GM12878 (cell line): ENCODE measurements around the gene ERVFRD-1. TPM values are rescaled to one million over a fixed set of nuclear protein-coding genes. Genes with fewer than 3 reads are reported as not detected.

Experiments
- ATAC-seq: fragments of 200-7000 bp; cut with Tn5 transposase; 3 replicates; pipeline ENCODE4 v1.9.1; 2020; ENCODE audit warnings: mild to moderate bottlenecking, moderate library complexity
- BruUV-seq: library from RNA; stranded (reverse); fragments of 400-500 nt; replicated peaks from 2 replicates; lab custom pipeline; 2021; lab: Mats Ljungman, UMichigan
- CTCF ChIA-PET: fragments of 300-600 bp; sonication (Branson Sonifier 250); formaldehyde crosslinking; extraction: SDS; loops from one replicate; lab custom pipeline; 2021; ENCODE audit warnings: inconsistent platforms; lab: Yijun Ruan, JAX
- POLR2A ChIA-PET: fragments of 350-600 bp; formaldehyde crosslinking; extraction: SDS; loops from one replicate; lab custom pipeline; 2021; ENCODE audit warnings: inconsistent platforms; lab: Charles Lee
- RAD21 ChIA-PET: fragments of 300-600 bp; sonication (Branson Sonifier 250); formaldehyde crosslinking; loops from one replicate; lab custom pipeline; 2023; ENCODE audit warnings: antibody characterized with exemption; ENCODE audit not compliant: unreplicated experiment; lab: Charles Lee
- SMC1A ChIA-PET: fragments of 300-600 bp; sonication (Branson Sonifier 250); formaldehyde crosslinking; loops from one replicate; lab custom pipeline; 2023; ENCODE audit not compliant: unreplicated experiment, uncharacterized antibody; lab: Charles Lee
- DNase-seq: peaks from one replicate; pipeline ENCODE4 v3.0.0-alpha.2; 2011; ENCODE audit warnings: low read depth, low spot score
- FAIRE-seq: peaks from 3 replicates; lab custom pipeline; 2011; peaks lifted over from hg19 to GRCh38; lab: Jason Lieb, UNC
- H2AFZ ChIP-seq: 2 replicates; pipeline ENCODE4 v1.6.0; 2011; ENCODE audit warnings: low read depth, low read length, control low read depth; ENCODE audit not compliant: control insufficient read depth
- H3K27ac ChIP-seq: 2 replicates; pipeline ENCODE4 v1.5.1; 2011; ENCODE audit warnings: control low read depth; ENCODE audit not compliant: control insufficient read depth, insufficient read depth
- H3K27me3 ChIP-seq, 2 experiments: replicated peaks in 1 of 2; 2 replicates each; pipeline versions ENCODE4 v1.6.0 to v1.6.1; 2011; ENCODE audit warnings: low read length in 1 of 2; ENCODE audit not compliant: control insufficient read depth in 2 of 2, insufficient read depth in 2 of 2
- H3K36me3 ChIP-seq, 2 experiments: 2 replicates each; pipeline ENCODE4 v1.5.1; 2011; ENCODE audit warnings: low read length in 1 of 2; ENCODE audit not compliant: control insufficient read depth in 2 of 2, insufficient read depth in 2 of 2
- H3K4me1 ChIP-seq: 2 replicates; pipeline ENCODE4 v1.6.1; 2011; ENCODE audit warnings: mild to moderate bottlenecking, low read length, moderate library complexity, mixed read lengths; ENCODE audit not compliant: control insufficient read depth, insufficient read depth
- H3K4me2 ChIP-seq: 2 replicates; pipeline ENCODE4 v1.6.0; 2011; ENCODE audit warnings: control low read depth; ENCODE audit not compliant: control insufficient read depth, insufficient read depth
- H3K4me3 ChIP-seq: fragments of 200-600 bp; sonication (generic); 2 replicates; pipeline ENCODE4 v1.5.1; 2016
- H3K79me2 ChIP-seq: 2 replicates; pipeline ENCODE4 v1.6.0; 2011; ENCODE audit warnings: low read length; ENCODE audit not compliant: control insufficient read depth, insufficient read depth
- H3K9ac ChIP-seq: 2 replicates; pipeline ENCODE4 v1.8.0; 2011; ENCODE audit warnings: low read length, control low read depth, mixed read lengths; ENCODE audit not compliant: control insufficient read depth, insufficient read depth
- H3K9me3 ChIP-seq: replicated peaks from 3 replicates; pipeline ENCODE4 v1.5.1; 2011; ENCODE audit warnings: mild to moderate bottlenecking, low read length; ENCODE audit not compliant: control insufficient read depth, insufficient read depth
- H4K20me1 ChIP-seq: 2 replicates; pipeline ENCODE4 v1.6.0; 2011; ENCODE audit not compliant: control insufficient read depth, insufficient read depth
- CBX3 ChIP-seq: fragments of 200-600 bp; sonication (generic); IDR thresholded peaks from 2 replicates; pipeline ENCODE4 v1.6.1; 2016; ENCODE audit warnings: low read depth, borderline replicate concordance
- POLR2A ChIP-seq: IDR thresholded peaks from 2 replicates; pipeline ENCODE4 v1.6.1; 2011; ENCODE audit warnings: low read depth, mild to moderate bottlenecking, low read length
- REST ChIP-seq: IDR thresholded peaks from 2 replicates; pipeline ENCODE4 v1.6.1; 2012; ENCODE audit warnings: mild to moderate bottlenecking, low read depth, low read length
- WGBS: methylation state at CpG from one replicate; pipeline ENCODE4 v1.1.6; 2016; ENCODE audit warnings: low lambda C conversion rate; ENCODE audit not compliant: insufficient replicate concordance, insufficient coverage; ENCODE audit errors: missing lambda C conversion rate; 5-methylcytosine and 5-hydroxymethylcytosine counted together
- in situ Hi-C: fragments of 300-500 bp; cut with MboI; formaldehyde crosslinking; loops from 9 replicates; pipeline ENCODE4 v1.14.3; 2018; ENCODE audit warnings: mixed read lengths
- intact Hi-C: fragments of 100-400 bp; cut with micrococcal nuclease; formaldehyde crosslinking; loops from one replicate; pipeline ENCODE4 v1.14.2; 2022; ENCODE audit not compliant: unreplicated experiment
- polyA plus RNA-seq, 11 experiments: library from polyadenylated mRNA; depleted of rRNA in 4 of 11; unstranded in 6 of 11; stranded (reverse) in 5 of 11; fragments of >200 nt; fragmentation: Nextera tagmentation in 4 of 11; fragmentation: Illumina TruSeq in 1 of 11; extraction: Ambion mirVana in 4 of 11; extraction: Trizol in 1 of 11; gene quantifications; 1 replicate in 1 of 11; 2 replicates in 10 of 11; pipeline versions ENCODE4 v1.2.1 to v1.2.3, GENCODE V29; 2011 to 2016; ENCODE audit warnings: inconsistent platforms in 2 of 11, missing spikeins in 2 of 11, low read depth in 1 of 11
- total RNA-seq, 4 experiments: library from RNA; depleted of rRNA in 3 of 4; stranded (reverse); fragments of >200 nt in 3 of 4; fragmentation: Illumina TruSeq in 1 of 4; extraction: Trizol in 1 of 4; gene quantifications; 2 replicates each; pipeline versions ENCODE4 v1.2.1 to v1.2.3, GENCODE V29; 2013 to 2021

The ERVFRD-1 gene
- total and polyA plus RNA-seq, 10 of the 15 experiments (the other 5 are each of a cell fraction or from before 2014, with no cell fraction given): 0.03 to 0.11 (median 0.07) TPM; not detected in 7

- no TSS peak for BruUV-seq
- no peak for FAIRE-seq
Measured at GRCh38 chr6:11058406-11058805, 53.1 kb downstream of the ERVFRD-1 start.

GRCh38 chr6:11056871-11057270 lies 54.7 kb downstream of the ERVFRD-1 start:
- DNase-seq (no peak), ATAC-seq (no peak), FAIRE-seq (no peak)
- WGBS: 0% methylated on average over 1 of the region's 1 CpG
- RAD21 ChIA-PET: interaction anchor here (1.2 kb wide), 1 partner anchor 12 kb away, joined by 4 read pairs; no protein-coding TSS in a partner anchor
- in situ Hi-C loops: no loop called here
- SMC1A ChIA-PET: interaction anchor here (0.9 to 1.7 kb wide), 3 partner anchors 11 to 247 kb away, joined by 3 to 5 read pairs (median 4); no protein-coding TSS in a partner anchor
- intact Hi-C loops: no loop called here
- no peak overlapping the region for H3K9ac ChIP-seq
- no peaks in the 10 kb centered on the region for H3K4me1 ChIP-seq
- H3K27me3 ChIP-seq: no peaks in the 10 kb centered on the region; a peak in 1 of 4 replicates
- no peaks in the 10 kb centered on the region for H4K20me1 ChIP-seq
- BruUV-seq: no TSS peak
- CTCF ChIA-PET: interaction anchor here (0.6 to 2.5 kb wide), 3 partner anchors 11 to 50 kb away, joined by 3 to 15 read pairs (median 4); no protein-coding TSS in a partner anchor
- no peaks in the 10 kb centered on the region for H3K36me3 ChIP-seq
- no peak overlapping the region for H2AFZ ChIP-seq
- H3K9me3 ChIP-seq: no peaks in the 10 kb centered on the region
- POLR2A ChIA-PET: no interaction called here
- H3K79me2 ChIP-seq: no peaks in the 10 kb centered on the region
- no peak overlapping the region for H3K27ac ChIP-seq
- no peak overlapping the region for H3K4me2 ChIP-seq
- TF ChIP-seq REST: no peak
- H3K4me3 ChIP-seq: no peak overlapping the region

More at GRCh38 chr6:11058406-11058805, 53.1 kb downstream of the ERVFRD-1 start:
- SMC1A ChIA-PET: no interaction called here
- RAD21 ChIA-PET: no interaction called here
- no peak overlapping the region for H3K9ac ChIP-seq
- no peak overlapping the region for H2AFZ ChIP-seq
- POLR2A ChIA-PET: no interaction called here
- 67% methylated on average over 5 of the region's 5 CpGs for WGBS
- H3K36me3 ChIP-seq: no peaks in the 10 kb centered on the region
- H3K4me1 ChIP-seq: no peaks in the 10 kb centered on the region
- H3K27me3 ChIP-seq: no peaks in the 10 kb centered on the region
- H3K4me3 ChIP-seq: no peak overlapping the region
- no peaks in the 10 kb centered on the region for H3K9me3 ChIP-seq
- ATAC-seq (no peak), DNase-seq (no peak)
- in situ Hi-C loops: no loop called here
- H3K79me2 ChIP-seq: no peaks in the 10 kb centered on the region
- H3K4me2 ChIP-seq: no peak overlapping the region
- H3K27ac ChIP-seq: no peak overlapping the region
- intact Hi-C loops: no loop called here
- CTCF ChIA-PET: interaction anchor here (1.1 kb wide), 1 partner anchor 10 kb away, joined by 3 read pairs; no protein-coding TSS in a partner anchor
- no peaks in the 10 kb centered on the region for H4K20me1 ChIP-seq
- TF ChIP-seq CBX3 (no peak), POLR2A (no peak)
